Tibial nerve (tissue), 4 donors: ENCODE data around the gene EPHA10.

ENCODE experiments used
- CTCF ChIP-seq, 5 experiments: fragments of 200-600 bp in 3 of 5; fragments of 450-650 bp in 2 of 5; sonication (generic) in 3 of 5; IDR thresholded peaks; one replicate each; pipeline ENCODE4 v1.5.1; 2016 to 2019; ENCODE audit warnings: antibody characterized with exemption in 5 of 5, mild to moderate bottlenecking in 3 of 5, moderate library complexity in 2 of 5
- EP300 ChIP-seq, 2 donors: sonication (generic); formaldehyde crosslinking; IDR thresholded peaks; one replicate each; pipeline ENCODE4 v1.6.1; 2017; ENCODE audit warnings: antibody characterized with exemption in 2 of 2, mild to moderate bottlenecking in 1 of 2
- POLR2A ChIP-seq, 2 donors: fragments of 450-650 bp; IDR thresholded peaks; one replicate each; pipeline ENCODE4 v1.6.1; 2017; ENCODE audit warnings: antibody characterized with exemption in 2 of 2, mild to moderate bottlenecking in 2 of 2, moderate library complexity in 2 of 2

GRCh38 chr1:37776946-37777516 lies 12.1 kb upstream of the EPHA10 start:
- TF ChIP-seq CTCF (IDR thresholded peaks at IDR 0.05) (no peak), POLR2A (IDR thresholded peaks at IDR 0.05) (no peak), EP300 (IDR thresholded peaks at IDR 0.05) (no peak)
